Activated CD8-positive, alpha-beta memory T cell treated with anti-CD3 and anti-CD28 coated beads for 48 hours (primary cell): Measurements from ENCODE around the gene STX2.
"Not testable (repeated sequence)": the region's sequence is repeated elsewhere in the genome, so short reads cannot be mapped to it uniquely, and the experiment has no call there.

Experiments
- DNase-seq, 3 experiments: peaks; one replicate each; pipeline ENCODE4 v3.0.0-alpha.2; 2020; ENCODE audit warnings: low read depth in 2 of 3, low spot score in 2 of 3

Gene STX2

GRCh38 chr12:130870442-130871285 lies 31.6 kb upstream of the STX2 start:
- peak in 2 of 3 experiments; percentile 47 to 48 for DNase-seq

DNA sequence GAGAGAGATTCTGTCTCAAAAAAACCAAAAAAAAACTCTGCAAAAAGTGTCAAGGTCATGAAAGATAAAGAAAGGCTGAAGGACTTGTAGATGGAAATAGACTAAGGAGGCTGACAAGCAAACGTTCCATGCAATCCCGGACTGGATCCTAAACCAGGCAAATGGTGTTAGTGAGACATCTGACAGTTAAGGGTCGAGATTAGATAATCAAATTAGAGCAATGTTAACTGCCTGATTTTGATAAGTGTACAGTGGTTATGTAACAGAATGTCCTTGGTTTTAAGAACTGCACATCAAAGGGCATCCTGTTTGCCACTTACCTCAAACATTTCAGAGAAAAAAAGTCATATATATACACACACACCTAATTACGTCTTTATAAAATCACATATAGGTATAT lies 29.4 kb upstream of the STX2 start:
- DNase-seq: no peak

DNA sequence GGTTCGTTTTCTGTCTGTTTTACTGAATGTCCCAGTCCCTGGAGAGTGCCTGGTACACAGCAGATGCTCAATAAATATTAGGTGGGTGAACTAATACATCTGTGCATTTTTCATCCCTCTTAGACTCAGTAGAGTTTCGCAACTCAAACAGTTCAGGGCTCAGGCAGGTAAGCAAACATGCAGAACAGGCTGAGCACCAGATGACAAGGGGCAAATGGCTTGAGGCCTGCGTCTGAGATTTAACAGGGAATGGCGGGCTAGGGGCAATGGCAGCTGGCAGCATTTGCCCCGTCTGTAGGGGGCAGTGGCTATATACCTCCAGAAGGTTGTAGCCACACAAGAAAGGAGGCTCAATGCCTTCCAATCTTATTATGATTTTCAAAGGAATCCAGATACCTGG lies 24.2 kb upstream of the STX2 start:
- no peak for DNase-seq

- DNase-seq: not testable (repeated sequence)
Measured at GRCh38 chr12:130862771-130863170, 23.7 kb upstream of the STX2 start.

GRCh38 chr12:130862161-130862560 lies 23.1 kb upstream of the STX2 start:
- no peak for DNase-seq

DNA sequence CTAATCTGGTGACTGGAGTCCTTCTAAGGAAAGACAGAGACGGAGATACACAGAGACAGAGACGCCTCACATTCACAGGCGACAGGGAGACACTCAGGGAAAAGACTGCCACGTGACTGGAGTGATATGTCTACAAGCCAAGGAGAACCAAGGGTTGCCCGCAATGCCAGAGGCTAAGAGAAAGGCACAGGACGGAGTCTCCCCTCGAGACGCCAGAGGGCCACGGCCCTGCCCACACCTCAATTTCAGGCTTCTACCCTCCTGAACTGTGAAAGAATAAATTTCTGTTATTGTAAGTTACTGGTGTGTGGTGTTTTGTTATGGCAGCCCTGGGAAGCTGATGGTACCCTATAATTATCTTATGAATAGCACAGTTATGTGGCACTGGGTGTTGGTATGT lies 21.3 kb upstream of the STX2 start:
- no peak for DNase-seq

DNA sequence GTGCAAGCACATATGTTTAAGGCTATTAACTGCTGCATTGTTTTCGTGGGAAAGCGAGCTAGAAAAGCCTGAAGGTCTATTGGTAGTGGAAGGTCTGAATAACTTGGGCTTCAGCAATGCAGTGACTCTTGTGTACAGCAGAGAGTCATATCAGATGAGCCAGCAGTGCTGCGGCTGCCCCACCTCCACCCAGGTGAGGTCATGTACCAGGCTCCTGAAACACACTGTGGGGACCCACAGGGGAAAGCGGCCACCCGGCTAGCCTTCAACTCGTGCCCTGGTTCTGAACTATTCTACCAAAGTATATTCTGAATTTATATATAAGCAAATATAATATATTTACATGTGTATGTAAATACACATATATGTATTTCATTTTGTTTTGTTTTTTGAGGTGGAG lies 20.1 kb upstream of the STX2 start:
- DNase-seq: no peak

DNA sequence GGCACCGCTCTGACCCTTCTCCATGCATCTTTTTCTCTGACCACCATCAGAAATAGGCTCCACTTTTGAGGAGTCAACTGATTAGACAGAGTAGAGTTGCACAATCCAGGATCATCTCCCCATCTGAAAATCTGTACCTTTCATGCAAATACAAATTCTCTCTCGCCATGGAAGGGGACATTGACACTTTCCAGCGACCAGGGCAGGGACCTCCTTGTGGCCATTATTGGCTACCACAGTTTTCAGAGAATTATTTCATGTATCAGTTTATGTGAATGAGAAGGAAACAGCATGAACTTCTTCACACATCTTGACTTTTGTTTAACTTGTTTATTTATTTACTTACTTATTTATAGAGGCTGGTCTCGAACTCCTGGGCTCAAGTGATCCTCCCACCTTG lies 19.0 kb upstream of the STX2 start:
- DNase-seq: no peak

GRCh38 chr12:130856088-130856487 lies 17.0 kb upstream of the STX2 start:
- no peak for DNase-seq

DNA sequence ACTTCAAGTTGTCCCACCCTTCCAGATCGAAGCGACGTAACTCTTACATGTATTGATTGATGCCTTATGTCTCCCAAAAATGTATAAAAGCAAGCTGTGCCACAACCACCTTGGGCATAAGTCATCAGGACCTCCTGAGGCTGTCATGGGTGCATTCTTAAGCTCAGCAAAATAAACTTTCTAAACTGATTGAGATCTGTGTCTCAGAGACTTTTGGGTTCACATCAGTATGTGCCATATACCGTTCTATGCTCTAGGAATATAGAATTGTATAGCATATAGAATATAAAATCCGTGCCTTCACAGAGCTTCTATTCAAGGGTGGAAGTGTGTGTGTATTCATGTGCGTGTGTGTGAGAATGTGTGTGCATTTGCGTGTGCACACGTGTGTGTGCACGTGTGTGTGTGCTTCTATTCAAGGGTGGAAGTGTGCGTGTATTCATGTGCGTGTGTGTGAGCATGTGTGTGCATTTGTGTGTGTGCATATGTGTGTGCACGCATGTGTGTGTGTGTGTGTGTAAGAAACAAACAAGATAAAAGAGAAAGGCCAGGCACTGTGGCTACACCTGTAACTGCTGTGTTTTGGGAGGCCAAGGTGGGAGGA lies 11.5 kb upstream of the STX2 start:
- no peak for DNase-seq

GRCh38 chr12:130849561-130850417 lies 10.7 kb upstream of the STX2 start:
- DNase-seq: no peak

GRCh38 chr12:130848785-130849305 lies 9.8 kb upstream of the STX2 start:
- DNase-seq: not testable (repeated sequence)

DNA sequence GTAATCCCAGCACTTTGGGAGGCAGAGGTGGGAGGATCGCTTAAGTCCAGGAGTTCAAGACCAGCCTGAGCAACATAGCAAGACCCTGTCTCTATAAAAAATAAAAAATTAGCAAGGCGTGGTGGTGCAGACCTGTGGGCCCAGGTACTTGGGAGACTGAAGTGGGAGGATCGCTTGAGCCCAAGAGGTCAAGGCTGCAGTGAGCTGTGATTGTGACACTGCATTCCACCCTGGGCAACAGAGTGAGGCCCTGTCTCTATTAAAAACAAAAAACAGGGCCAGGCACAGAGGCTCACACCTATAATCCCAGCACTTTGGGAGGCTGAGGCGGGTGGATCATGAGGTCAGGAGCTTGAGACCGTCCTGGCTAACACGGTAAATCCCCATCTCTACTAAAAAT lies 9.1 kb upstream of the STX2 start:
- DNase-seq: not testable (repeated sequence)

DNA sequence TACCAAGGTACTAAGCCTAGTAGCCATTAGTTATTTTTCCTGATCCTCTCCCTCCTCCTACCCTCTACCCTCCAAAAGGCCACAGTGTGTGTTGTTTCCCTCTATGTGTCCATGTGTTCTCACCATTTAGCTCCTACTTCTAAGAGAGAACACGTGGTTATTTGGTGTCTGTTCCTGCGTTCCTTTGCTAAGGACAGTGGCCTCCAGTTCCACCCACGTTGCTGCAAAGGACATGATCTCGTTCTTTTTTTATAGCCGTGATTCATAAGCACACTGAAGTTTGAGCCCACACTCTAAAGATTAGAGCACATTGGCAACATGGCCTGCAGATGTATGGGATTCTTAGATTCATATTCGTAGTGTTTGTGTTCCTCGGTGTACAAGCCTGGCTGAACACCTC lies 8.1 kb upstream of the STX2 start:
- DNase-seq: no peak

GRCh38 chr12:130846369-130846768 lies 7.3 kb upstream of the STX2 start:
- no peak for DNase-seq

DNA sequence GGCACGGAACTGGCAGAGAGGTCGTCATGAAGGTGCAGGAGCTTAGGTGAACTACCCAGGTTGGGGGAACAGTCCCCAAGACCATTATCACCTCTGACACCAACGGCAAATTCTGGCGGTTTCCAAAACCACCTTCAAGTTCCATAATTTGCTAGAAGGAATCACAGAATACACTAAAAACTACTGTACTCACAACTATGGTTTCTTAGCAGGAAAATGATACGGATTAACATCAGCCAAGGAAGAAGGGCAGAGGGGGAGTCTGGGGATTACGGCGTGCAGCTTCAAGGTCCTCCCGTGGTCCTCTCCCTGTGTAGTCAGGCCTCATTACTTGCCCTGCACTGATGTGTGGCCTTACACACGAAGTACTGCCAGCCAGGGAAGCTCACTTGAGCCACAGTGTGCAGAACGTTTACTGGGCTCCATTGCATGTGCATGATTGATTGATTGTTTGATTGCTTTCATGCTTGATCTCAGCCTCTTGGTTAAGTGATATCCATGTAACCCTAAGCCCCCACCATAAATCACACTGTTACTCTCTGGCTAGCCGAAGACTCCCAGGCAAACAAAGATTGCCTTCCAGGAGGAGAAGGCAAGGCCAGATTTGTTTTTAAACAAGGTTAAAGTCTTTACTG lies 837 bp upstream of the STX2 start:
- no peak for DNase-seq

DNA sequence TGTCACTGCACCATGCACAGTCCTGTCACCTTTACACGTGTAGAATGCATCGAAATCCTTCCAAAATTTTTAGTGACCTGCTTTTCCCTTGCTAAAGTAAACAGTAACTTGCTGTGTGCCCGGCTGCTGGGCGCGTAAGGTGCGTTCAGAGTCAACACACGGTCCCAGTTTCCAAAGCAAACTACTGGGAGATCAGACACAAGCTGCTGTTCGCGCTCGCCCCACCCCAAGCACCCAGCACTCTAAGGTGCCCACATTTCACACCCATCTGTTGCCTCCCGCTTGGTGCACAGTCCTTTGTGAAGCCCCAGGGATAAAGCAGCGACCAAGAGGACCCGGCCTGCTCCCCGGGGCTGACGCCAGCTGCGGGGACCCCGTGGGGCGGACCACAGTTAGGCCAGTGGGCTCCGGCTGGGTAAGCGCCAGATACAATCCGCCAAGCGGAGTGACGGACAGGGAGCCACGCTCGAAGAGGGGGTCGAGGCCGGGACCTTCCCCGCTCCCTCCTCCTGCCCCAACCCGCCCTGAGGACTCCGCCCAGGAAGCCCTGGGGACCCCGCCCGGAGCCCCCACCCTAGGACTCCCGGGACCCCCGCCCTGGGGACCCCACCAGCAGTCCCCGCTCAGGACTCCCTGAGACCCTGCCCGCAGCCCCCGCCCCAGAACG lies 633 bp downstream of the STX2 start:
- DNase-seq: peak in 2 of 3 experiments; percentile 13 to 20

- no peak for DNase-seq
Measured at GRCh38 chr12:130835436-130835835, 3.6 kb downstream of the STX2 start.

DNA sequence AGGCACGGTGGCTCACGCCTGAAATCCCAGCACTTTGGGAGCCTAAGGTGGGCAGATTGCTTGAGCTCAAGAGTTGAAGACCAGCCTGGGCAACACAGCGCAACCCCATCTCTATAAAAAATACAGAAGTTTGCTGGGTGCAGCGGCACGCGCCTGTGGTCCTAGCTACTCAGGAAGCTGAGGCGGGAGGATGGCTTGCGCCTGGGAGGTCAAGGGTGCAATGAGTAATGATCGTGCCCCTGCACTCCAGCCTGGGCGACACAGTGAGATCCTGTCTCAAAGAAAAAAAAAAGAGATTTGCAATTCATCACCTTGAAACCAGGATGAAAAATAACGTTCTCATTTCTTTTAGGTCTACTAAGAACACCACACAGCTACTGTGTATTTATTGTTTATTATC lies 4.0 kb downstream of the STX2 start:
- no peak for DNase-seq

DNA sequence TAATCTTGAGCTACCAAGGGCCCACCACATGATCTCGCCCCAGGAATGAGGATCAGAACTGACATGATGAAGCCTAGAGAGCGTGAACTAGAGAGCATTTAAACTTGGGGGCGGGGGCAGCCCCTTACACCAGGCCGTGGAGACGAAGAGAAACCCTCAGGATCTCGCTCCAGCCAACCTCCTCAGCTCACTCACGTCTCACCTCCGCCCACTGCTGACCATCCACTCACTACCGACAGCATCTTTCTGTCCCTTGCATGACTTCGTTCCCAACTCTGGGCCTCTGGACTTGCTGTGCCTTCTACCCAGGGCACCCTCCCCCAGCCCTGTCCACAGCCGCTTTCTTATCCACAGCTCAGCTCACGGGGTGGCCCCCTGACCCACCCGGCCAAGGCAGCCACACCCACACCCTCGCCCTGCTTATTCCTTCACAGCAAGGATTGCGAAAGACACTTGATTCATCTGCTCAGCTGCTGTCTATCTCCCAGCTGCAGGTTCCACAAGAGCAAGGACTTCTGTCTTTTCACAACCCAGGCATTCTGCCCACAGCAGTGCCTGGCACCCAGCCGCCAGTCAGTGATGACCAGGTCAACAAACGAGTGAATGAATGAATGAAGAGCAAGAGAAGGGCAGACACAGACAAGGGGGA lies 6.4 kb downstream of the STX2 start:
- no peak for DNase-seq
